ENCODE data around the gene G6PC2.

G6PC2 gene

DNA sequence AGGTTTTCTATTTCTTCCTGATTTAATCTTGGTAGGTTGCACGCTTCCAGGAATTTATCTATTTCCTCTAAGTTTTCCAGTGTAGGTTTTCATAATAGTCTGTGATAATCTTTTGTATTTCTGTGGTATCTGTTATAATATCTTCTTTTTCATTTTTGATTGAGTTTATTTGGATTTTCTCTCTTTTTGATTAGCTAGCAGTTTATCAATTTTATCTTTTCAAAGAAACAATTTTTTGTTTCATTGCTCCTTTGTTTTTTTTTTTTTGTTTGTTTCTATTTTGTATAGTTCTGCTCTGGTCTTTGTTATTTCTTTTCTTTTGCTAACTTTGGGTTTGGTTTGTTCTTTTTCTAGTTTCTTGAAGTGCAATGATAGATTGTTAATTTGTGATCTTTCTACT, 51.3 kb downstream of the G6PC2 start:
- ATAC-seq, result no peak
- DNase-seq, result no peak
- Mint-ChIP-seq H3K9me3 (peaks cover 8 to 28% of the 10 kb centered on the region in 2 donors), H3K4me3 (no peak overlapping the region), H3K4me1 (no peaks in the 10 kb centered on the region), H3K27me3 (peaks cover 15% of the 10 kb centered on the region), H3K27ac (no peak overlapping the region)

DNA sequence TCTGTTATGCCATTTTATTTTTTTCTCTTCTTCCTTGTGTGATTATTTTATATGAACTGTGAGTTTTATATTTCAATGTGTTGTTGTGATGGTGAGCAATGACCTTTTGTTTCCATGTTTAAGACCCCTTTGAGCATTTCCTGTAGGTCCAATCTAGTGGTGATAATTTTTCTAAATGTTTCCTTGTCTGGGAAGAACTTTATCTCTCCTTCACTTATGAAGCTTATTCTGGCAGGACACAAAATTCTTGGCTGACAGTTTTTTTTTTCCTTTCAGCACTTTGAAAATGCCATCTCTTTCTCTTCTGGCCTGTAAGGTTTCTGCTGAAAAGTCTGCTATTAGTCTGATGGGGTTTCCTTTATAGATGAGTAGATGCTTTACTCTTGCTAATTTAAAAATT, 53.2 kb downstream of the G6PC2 start:
- Mint-ChIP-seq H3K27ac (no peak overlapping the region), H3K27me3 (peaks cover 15% of the 10 kb centered on the region), H3K4me3 (no peak overlapping the region), H3K4me1 (no peaks in the 10 kb centered on the region), H3K9me3 (peaks cover 8 to 28% of the 10 kb centered on the region in 2 donors)
- DNase-seq (no peak), ATAC-seq (no peak)

DNA sequence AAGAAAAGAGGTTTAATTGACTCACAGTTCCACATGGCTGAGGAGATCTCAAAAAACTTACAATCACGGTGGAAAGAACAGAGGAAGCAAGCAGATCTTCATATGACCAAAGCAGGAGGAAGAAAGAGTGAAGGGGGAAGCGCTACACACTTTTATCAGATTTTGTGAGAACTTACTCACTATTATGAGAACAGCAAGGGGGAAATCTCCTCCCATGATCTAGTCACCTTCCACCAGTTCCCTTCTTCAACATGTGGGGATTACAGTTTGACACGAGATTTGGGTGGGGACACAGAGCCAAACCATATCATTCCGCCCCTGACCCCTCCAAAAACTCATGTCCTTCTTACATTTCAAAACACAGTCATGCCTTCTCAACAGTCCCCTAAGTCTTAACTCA, 54.2 kb downstream of the G6PC2 start:
- DNase-seq, result no peak
- H3K4me3 Mint-ChIP-seq, result no peak overlapping the region
- H3K9me3 Mint-ChIP-seq, result peaks cover 8 to 25% of the 10 kb centered on the region in 2 donors

DNA sequence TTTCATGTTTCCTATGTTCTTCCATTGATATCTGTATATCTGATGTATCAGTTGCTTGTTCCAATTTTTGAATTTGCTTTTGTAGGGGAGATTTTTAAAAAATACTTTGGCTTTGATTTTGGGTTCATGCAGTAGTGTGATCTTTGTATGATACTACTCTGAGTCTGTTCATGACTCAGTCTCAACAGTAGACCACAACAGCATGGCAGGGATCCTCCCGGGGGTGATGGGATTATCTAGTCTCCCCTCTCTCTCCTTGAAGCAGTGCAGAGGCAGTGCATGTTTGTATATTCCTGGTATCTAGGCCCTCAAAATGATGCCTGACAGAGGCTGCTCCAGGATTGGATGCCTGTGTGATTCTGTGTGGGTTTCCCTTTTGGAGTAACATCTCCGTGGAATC, 55.3 kb downstream of the G6PC2 start:
- DNase-seq (no peak), ATAC-seq (no peak)
- H3K4me1 Mint-ChIP-seq, result peaks cover 2% of the 10 kb centered on the region
- peaks cover 7 to 25% of the 10 kb centered on the region in 2 donors for H3K9me3 Mint-ChIP-seq
- peaks cover 15% of the 10 kb centered on the region for H3K27me3 Mint-ChIP-seq
- no peak overlapping the region for H3K27ac Mint-ChIP-seq
- no peak overlapping the region for H3K4me3 Mint-ChIP-seq

More for the DNA sequence above, 54.2 kb downstream of the G6PC2 start:
- ATAC-seq, result no peak
- Mint-ChIP-seq H3K27me3 (peaks cover 15% of the 10 kb centered on the region), H3K27ac (no peak overlapping the region), H3K4me1 (no peaks in the 10 kb centered on the region)

Data from stimulated activated naive CD8-positive, alpha-beta T cell treated with anti-CD3 and anti-CD28 coated beads, Interleukin-15, amount 100 ng/mL, for 72 hours (primary cell).